Skeletal muscle tissue (tissue), 4 donors: Measurements from ENCODE around the gene PPP1R15A. TPM values are rescaled to one million over a fixed set of nuclear protein-coding genes. Genes with fewer than 3 reads are reported as not detected.
A peak's percentile ranks its signal among the peaks of the same experiment; 100 is the strongest.
"Not testable (repeated sequence)": the region's sequence is repeated elsewhere in the genome, so short reads cannot be mapped to it uniquely, and the experiment has no call there.

Experiments used
- H3K27ac ChIP-seq: one replicate; pipeline ENCODE4 v1.7.0; 2013; ENCODE audit warnings: mild to moderate bottlenecking, low read depth, low read length, inconsistent platforms
- H3K27me3 ChIP-seq, 3 donors: one replicate each; pipeline ENCODE4 v1.7.0; 2013; ENCODE audit warnings: low read length in 3 of 3; ENCODE audit not compliant: control insufficient read depth in 3 of 3, insufficient read depth in 3 of 3
- H3K36me3 ChIP-seq, 3 donors: one replicate each; pipeline ENCODE4 v1.7.0; 2013; ENCODE audit warnings: low read length in 3 of 3; ENCODE audit not compliant: control insufficient read depth in 3 of 3, insufficient read depth in 3 of 3
- H3K4me1 ChIP-seq, 3 donors: one replicate each; pipeline ENCODE4 v1.7.0; 2013; ENCODE audit warnings: low read length in 3 of 3, mild to moderate bottlenecking in 3 of 3; ENCODE audit not compliant: control insufficient read depth in 3 of 3, insufficient read depth in 3 of 3
- H3K4me3 ChIP-seq, 3 donors: one replicate each; pipeline ENCODE4 v1.7.0; 2013; ENCODE audit warnings: low read length in 3 of 3
- H3K9ac ChIP-seq, 3 donors: one replicate each; pipeline ENCODE4 v1.7.0; 2013; ENCODE audit warnings: low read length in 3 of 3, mild to moderate bottlenecking in 3 of 3, moderate library complexity in 2 of 3, low read depth in 1 of 3
- H3K9me3 ChIP-seq, 3 donors: one replicate each; pipeline ENCODE4 v1.7.0; 2013; ENCODE audit warnings: low read length in 3 of 3; ENCODE audit not compliant: control insufficient read depth in 3 of 3
- total RNA-seq: library from RNA; depleted of rRNA; stranded (reverse); fragments of >200 nt; gene quantifications from one replicate; pipeline ENCODE4 v1.2.3, GENCODE V29; 2014
- donor health status: Osteomylitis.

PPP1R15A gene
- total RNA-seq, 1 donor from 2014 or later = 26.1 TPM

GRCh38 chr19:48868114-48868886 lies 3.9 kb upstream of the PPP1R15A start, which contains the start of gene PLEKHA4:
PLEKHA4 (minus strand) TSS chr19:48868617; CDS start chr19:48867620, 997 bp downstream.
- Histone ChIP-seq H3K27me3 (no peaks in the 10 kb centered on the region), H3K9ac (peak within 1 kb of the TSS; percentile 67 to 81 (median 76)), H3K4me1 (peaks cover 17 to 33% (median 25%) of the 10 kb centered on the region in 3 donors), H3K36me3 (peaks cover 1 to 9% (median 6%) of the 10 kb centered on the region in 3 donors), H3K4me3 (peak within 1 kb of the TSS; percentile 46 to 72 (median 58)), H3K27ac (peak within 1 kb of the TSS; percentile 85), H3K9me3 (no peaks in the 10 kb centered on the region)

GRCh38 chr19:48870048-48870447 lies 2.2 kb upstream of the PPP1R15A start:
- no peaks in the 10 kb centered on the region for H3K9me3 ChIP-seq
- no peak overlapping the region for H3K4me3 ChIP-seq
- H3K36me3 ChIP-seq = peaks cover 16 to 24% (median 22%) of the 10 kb centered on the region in 3 donors
- H3K27me3 ChIP-seq = no peaks in the 10 kb centered on the region
- H3K4me1 ChIP-seq = peaks cover 33 to 47% (median 39%) of the 10 kb centered on the region in 3 donors
- no peak overlapping the region for H3K9ac ChIP-seq
- no peak overlapping the region for H3K27ac ChIP-seq

DNA sequence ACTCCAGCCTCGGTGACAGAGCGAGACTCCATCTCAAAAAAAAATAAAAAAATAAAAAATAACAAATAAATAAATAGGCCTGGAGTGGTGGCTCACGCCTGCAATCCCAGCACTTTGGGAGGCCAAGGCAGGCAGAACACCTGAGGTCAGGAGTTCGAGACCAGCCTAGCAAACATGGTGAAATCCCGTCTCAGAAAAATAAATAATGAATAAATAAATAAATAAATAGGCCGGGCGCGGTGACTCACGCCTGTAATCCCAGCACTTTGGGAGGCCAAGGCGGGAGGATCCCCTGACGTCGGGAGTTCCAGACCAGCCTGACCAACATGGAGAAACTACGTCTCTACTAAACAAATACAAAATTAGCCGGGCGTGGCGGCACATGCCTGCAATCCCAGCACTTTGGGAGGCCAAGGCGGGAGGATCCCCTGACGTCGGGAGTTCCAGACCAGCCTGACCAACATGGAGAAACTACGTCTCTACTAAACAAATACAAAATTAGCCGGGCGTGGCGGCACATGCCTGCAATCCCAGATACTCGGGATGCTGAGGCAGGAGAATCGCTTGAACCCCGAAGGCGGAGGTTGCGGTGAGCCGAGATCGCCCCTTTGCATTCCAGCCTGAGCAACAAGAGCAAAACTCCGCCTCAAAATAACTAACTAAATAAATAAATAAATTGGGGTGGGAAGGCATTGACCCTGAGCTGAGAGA lies 595 bp upstream of the PPP1R15A start:
- peaks cover 47 to 55% (median 55%) of the 10 kb centered on the region in 3 donors for H3K4me1 ChIP-seq
- peaks cover 20 to 38% (median 33%) of the 10 kb centered on the region in 3 donors for H3K36me3 ChIP-seq
- H3K27me3 ChIP-seq, H3K9me3 ChIP-seq: not testable (repeated sequence)
- peak overlapping the region; percentile 100 for H3K27ac ChIP-seq
- peak overlapping the region in 2 of 3 donors; percentile 42 to 94 for H3K4me3 ChIP-seq
- H3K9ac ChIP-seq = peak overlapping the region in 2 of 3 donors; percentile 61 to 66

DNA sequence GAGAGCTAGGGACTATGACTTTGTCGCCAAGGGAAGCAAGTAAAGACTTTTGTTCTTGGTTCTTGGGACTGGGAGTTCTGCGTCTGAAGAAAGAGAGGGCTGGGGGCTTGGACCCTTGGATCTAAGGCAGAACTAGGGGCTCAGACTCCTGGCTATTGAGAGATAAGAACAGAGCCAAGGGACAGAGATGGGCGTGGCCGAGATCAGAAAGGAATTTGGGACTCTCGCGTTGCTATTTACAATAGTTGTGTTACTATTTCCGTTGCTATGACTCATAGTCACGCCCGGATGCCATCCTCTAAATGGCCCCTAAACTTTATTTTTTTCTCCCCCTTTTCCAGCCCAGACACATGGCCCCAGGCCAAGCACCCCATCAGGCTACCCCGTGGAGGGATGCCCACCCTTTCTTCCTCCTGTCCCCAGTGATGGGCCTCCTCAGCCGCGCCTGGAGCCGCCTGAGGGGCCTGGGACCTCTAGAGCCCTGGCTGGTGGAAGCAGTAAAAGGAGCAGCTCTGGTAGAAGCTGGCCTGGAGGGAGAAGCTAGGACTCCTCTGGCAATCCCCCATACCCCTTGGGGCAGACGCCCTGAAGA lies 759 bp downstream of the PPP1R15A start:
- peaks cover 46 to 48% (median 48%) of the 10 kb centered on the region in 3 donors for H3K4me1 ChIP-seq
- peak overlapping the region; percentile 94 to 100 (median 97) for H3K4me3 ChIP-seq
- H3K36me3 ChIP-seq = peaks cover 25 to 41% (median 33%) of the 10 kb centered on the region in 3 donors
- peak overlapping the region; percentile 100 for H3K9ac ChIP-seq
- H3K27ac ChIP-seq = peak overlapping the region; percentile 100
- no peaks in the 10 kb centered on the region for H3K9me3 ChIP-seq
- no peaks in the 10 kb centered on the region for H3K27me3 ChIP-seq

DNA sequence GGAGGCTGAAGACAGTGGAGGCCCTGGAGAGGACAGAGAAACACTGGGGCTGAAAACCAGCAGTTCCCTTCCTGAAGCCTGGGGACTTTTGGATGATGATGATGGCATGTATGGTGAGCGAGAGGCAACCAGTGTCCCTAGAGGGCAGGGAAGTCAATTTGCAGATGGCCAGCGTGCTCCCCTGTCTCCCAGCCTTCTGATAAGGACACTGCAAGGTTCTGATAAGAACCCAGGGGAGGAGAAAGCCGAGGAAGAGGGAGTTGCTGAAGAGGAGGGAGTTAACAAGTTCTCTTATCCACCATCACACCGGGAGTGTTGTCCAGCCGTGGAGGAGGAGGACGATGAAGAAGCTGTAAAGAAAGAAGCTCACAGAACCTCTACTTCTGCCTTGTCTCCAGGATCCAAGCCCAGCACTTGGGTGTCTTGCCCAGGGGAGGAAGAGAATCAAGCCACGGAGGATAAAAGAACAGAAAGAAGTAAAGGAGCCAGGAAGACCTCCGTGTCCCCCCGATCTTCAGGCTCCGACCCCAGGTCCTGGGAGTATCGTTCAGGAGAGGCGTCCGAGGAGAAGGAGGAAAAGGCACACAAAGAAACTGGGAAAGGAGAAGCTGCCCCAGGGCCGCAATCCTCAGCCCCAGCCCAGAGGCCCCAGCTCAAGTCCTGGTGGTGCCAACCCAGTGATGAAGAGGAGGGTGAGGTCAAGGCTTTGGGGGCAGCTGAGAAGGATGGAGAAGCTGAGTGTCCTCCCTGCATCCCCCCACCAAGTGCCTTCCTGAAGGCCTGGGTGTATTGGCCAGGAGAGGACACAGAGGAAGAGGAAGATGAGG lies 1.5 kb downstream of the PPP1R15A start:
- H3K4me3 ChIP-seq = peak overlapping the region; percentile 94 to 100 (median 97)
- H3K9me3 ChIP-seq = no peaks in the 10 kb centered on the region
- no peaks in the 10 kb centered on the region for H3K27me3 ChIP-seq
- peaks cover 39 to 48% (median 45%) of the 10 kb centered on the region in 3 donors for H3K4me1 ChIP-seq
- peak overlapping the region; percentile 100 for H3K27ac ChIP-seq
- peaks cover 26 to 41% (median 37%) of the 10 kb centered on the region in 3 donors for H3K36me3 ChIP-seq
- peak overlapping the region; percentile 100 for H3K9ac ChIP-seq

DNA sequence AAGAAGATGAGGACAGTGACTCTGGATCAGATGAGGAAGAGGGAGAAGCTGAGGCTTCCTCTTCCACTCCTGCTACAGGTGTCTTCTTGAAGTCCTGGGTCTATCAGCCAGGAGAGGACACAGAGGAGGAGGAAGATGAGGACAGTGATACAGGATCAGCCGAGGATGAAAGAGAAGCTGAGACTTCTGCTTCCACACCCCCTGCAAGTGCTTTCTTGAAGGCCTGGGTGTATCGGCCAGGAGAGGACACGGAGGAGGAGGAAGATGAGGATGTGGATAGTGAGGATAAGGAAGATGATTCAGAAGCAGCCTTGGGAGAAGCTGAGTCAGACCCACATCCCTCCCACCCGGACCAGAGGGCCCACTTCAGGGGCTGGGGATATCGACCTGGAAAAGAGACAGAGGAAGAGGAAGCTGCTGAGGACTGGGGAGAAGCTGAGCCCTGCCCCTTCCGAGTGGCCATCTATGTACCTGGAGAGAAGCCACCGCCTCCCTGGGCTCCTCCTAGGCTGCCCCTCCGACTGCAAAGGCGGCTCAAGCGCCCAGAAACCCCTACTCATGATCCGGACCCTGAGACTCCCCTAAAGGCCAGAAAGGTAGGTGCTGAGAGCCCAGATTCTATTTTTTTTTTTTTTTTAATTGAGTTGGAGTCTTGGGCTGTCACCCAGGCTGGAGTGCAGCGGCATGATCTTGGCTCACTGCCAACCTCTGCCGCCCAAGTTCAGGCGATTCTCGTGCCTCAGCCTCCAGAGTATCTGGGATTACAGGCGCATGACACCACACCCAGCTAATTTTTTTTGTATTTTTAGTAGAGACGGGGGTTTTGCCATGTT lies 2.3 kb downstream of the PPP1R15A start:
- Histone ChIP-seq H3K36me3 (peaks cover 26 to 41% (median 37%) of the 10 kb centered on the region in 3 donors), H3K4me1 (peaks cover 36 to 43% (median 42%) of the 10 kb centered on the region in 3 donors), H3K9me3 (no peaks in the 10 kb centered on the region), H3K9ac (peak overlapping the region; percentile 100), H3K4me3 (peak overlapping the region; percentile 94 to 100 (median 97)), H3K27ac (peak overlapping the region; percentile 100), H3K27me3 (no peaks in the 10 kb centered on the region)

DNA sequence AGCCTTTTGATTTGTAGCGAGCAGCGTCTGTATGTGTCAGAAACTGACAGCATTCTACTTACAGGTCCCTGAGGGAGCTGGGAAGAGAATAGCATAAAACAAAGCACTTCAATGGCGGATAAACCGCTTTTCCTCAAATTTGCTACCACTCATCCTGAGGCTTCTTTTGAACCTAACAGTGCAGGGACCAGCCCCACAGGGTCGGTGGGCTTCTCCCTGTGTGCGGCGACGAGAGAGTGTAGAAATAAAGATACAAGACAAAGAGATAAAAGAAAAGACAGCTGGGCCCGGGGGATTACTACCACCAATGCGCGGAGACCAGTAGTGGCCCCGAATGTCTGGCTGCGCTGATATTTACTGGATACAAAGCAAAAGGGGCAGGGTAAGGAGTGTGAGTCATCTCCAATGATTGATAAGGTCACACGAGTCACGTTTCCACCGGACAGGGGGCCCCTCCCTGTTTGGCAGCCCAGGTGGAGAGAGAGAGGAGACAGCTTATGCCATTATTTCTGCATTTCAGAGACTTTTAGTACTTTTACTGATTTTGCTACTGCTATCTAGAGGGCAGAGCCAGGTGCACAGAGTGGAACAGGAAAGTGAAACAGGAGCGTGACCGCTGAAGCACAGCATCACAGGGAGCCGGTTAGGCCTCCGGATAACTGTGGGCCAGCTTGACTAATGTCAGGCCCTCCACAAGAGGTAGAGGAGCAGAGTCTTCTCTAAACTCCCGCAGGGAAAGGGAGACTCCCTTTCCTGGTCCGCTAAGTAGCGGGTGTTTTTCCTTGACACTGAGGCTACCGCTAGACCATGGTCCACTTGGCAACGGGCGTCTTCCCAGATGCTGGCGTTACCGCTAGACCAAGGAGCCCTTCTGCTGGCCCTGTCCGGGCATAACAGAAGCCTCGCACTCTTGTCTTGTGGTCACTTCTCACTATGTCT lies 4.1 kb downstream of the PPP1R15A start:
- H3K4me1 ChIP-seq = peaks cover 36 to 43% (median 42%) of the 10 kb centered on the region in 3 donors
- peak overlapping the region; percentile 94 to 100 (median 97) for H3K4me3 ChIP-seq
- H3K9me3 ChIP-seq, H3K27me3 ChIP-seq: not testable (repeated sequence)
- H3K36me3 ChIP-seq = peaks cover 26 to 41% (median 39%) of the 10 kb centered on the region in 3 donors
- H3K9ac ChIP-seq = peak overlapping the region; percentile 100
- H3K27ac ChIP-seq = peak overlapping the region; percentile 100

DNA sequence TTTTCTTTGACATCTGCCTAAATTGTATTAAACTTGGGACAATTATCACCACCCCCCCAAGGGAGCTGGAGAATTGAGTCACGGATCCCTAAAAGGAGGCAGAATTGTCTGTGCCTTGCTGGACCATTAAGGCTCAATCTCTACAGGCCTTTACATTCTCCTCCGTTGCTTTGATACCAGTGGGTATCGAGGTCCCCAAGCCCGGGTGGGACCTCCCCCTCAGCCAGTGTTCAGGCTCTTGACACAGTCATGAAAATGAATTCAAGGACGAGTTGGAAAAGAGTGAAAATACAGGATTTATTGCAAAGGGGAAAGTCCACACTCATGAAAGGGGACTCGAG lies 5.6 kb downstream of the PPP1R15A start:
- H3K9ac ChIP-seq = no peak overlapping the region
- H3K9me3 ChIP-seq = no peaks in the 10 kb centered on the region
- peaks cover 26 to 37% (median 35%) of the 10 kb centered on the region in 3 donors for H3K36me3 ChIP-seq
- H3K27ac ChIP-seq = peak overlapping the region; percentile 51
- H3K4me1 ChIP-seq = peaks cover 36 to 40% (median 39%) of the 10 kb centered on the region in 3 donors
- no peak overlapping the region for H3K4me3 ChIP-seq
- H3K27me3 ChIP-seq = no peaks in the 10 kb centered on the region
